Lung (tissue), 12 donors: ENCODE results near the gene CCNY. TPM values are rescaled to one million over a fixed set of nuclear protein-coding genes. Genes with fewer than 3 reads are reported as not detected.

Experiments used
- ATAC-seq: fragments of 200-7000 bp; cut with Tn5 transposase; one replicate; pipeline ENCODE4 v1.9.1; 2020; ENCODE audit warnings: moderate number of reproducible peaks; ENCODE audit not compliant: insufficient read depth, low FRiP score
- DNase-seq, 3 donors: peaks; one replicate each; pipeline ENCODE4 v3.0.0-alpha.2; 2013 to 2017
- H3K27ac ChIP-seq, 2 donors: one replicate each; pipeline ENCODE4 v1.5.1; 2013; ENCODE audit warnings: mild to moderate bottlenecking in 2 of 2, moderate library complexity in 2 of 2, control low read depth in 1 of 2, inconsistent platforms in 1 of 2, low read depth in 1 of 2, low read length in 1 of 2
- H3K27me3 ChIP-seq, 3 donors: one replicate each; pipeline ENCODE4 v1.5.1; 2013; ENCODE audit warnings: low read length in 2 of 3; ENCODE audit not compliant: control insufficient read depth in 3 of 3, insufficient read depth in 3 of 3
- H3K36me3 ChIP-seq, 4 donors: one replicate each; pipeline ENCODE4 v1.5.1; 2013; ENCODE audit warnings: low read length in 4 of 4, mild to moderate bottlenecking in 1 of 4, moderate library complexity in 1 of 4; ENCODE audit not compliant: control insufficient read depth in 4 of 4, insufficient read depth in 4 of 4
- H3K4me1 ChIP-seq, 5 donors: one replicate each; pipeline ENCODE4 v1.5.1; 2013; ENCODE audit warnings: low read length in 5 of 5, mild to moderate bottlenecking in 2 of 5, moderate library complexity in 1 of 5; ENCODE audit not compliant: control insufficient read depth in 5 of 5, insufficient read depth in 5 of 5
- H3K4me3 ChIP-seq: one replicate; pipeline ENCODE4 v1.5.1; 2013; ENCODE audit warnings: mild to moderate bottlenecking, control low read depth, moderate library complexity
- H3K9ac ChIP-seq, 2 donors: one replicate each; pipeline ENCODE4 v1.5.1; 2013; ENCODE audit warnings: low read length in 2 of 2, control low read depth in 1 of 2; ENCODE audit not compliant: insufficient read depth in 1 of 2
- H3K9me3 ChIP-seq, 4 donors: one replicate each; pipeline ENCODE4 v1.5.1; 2013; ENCODE audit warnings: low read length in 3 of 4, mild to moderate bottlenecking in 1 of 4, moderate library complexity in 1 of 4; ENCODE audit not compliant: control insufficient read depth in 4 of 4, insufficient read depth in 3 of 4
- WGBS, 2 donors: extraction: QIAGEN DNeasy Blood & Tissue Kit; methylation state at CpG; one replicate each; pipeline ENCODE4 v1.1.7; 2013; 5-methylcytosine and 5-hydroxymethylcytosine counted together
- polyA plus RNA-seq, 2 donors: library from polyadenylated mRNA; stranded (reverse); fragments of 200-250 nt; gene quantifications; one replicate each; pipeline ENCODE4 v1.2.1, GENCODE V29; 2013
- total RNA-seq, 2 donors: library from RNA; depleted of rRNA in 1 of 2; stranded (reverse); fragments of >200 nt in 1 of 2; gene quantifications; one replicate each; pipeline ENCODE4 v1.2.1, GENCODE V29; 2014 to 2021
- TF ChIP-seq, protein P1 (sequence below): IDR thresholded peaks from 2 replicates; pipeline ENCODE4 v1.5.1; 2012; ENCODE audit warnings: mild to moderate bottlenecking; ENCODE audit errors: control extremely low read depth, extremely low read depth
- donor health status: control.
- donor health status: control.
- donor health status: Bipolar disorder and iron deficiency.
- donor health status: healthy.
- donor health status: DM: yes; HTN: yes; CAD: no.

CCNY gene
- total and polyA plus RNA-seq, 4 donors = 26.6 to 63.0 (median 38.8) TPM

DNA sequence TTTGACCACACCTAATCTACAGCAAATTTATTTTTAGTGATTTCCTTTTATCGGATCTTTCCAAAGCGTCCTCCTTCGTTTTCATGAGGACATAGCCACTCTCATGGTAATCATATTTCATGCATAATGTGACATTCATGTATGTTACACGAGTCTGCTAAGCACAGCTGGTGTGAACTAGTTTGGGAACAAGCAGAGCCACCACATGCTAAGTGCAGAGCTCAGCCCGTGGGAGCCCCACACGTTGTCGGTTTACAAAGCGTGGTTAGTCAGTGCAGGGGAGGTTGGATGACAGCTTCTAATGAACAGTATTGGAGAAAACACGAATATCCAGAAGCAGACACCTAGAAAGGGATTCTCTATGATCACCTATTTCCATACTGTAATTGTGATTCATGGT, 190.4 kb downstream of the CCNY start:
- DNase-seq = no peak
- H3K4me3 ChIP-seq = no peak overlapping the region
- peaks cover under 1 to 12% (median 6%) of the 10 kb centered on the region in 4 donors for H3K36me3 ChIP-seq
- H3K9ac ChIP-seq = no peak overlapping the region
- no peak overlapping the region for H3K27ac ChIP-seq
- TF ChIP-seq, protein P1, sequence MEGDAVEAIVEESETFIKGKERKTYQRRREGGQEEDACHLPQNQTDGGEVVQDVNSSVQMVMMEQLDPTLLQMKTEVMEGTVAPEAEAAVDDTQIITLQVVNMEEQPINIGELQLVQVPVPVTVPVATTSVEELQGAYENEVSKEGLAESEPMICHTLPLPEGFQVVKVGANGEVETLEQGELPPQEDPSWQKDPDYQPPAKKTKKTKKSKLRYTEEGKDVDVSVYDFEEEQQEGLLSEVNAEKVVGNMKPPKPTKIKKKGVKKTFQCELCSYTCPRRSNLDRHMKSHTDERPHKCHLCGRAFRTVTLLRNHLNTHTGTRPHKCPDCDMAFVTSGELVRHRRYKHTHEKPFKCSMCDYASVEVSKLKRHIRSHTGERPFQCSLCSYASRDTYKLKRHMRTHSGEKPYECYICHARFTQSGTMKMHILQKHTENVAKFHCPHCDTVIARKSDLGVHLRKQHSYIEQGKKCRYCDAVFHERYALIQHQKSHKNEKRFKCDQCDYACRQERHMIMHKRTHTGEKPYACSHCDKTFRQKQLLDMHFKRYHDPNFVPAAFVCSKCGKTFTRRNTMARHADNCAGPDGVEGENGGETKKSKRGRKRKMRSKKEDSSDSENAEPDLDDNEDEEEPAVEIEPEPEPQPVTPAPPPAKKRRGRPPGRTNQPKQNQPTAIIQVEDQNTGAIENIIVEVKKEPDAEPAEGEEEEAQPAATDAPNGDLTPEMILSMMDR = no peak
- 79 to 81% methylated on average over 9 of the region's 9 CpGs for WGBS, 2 donors
- H3K27me3 ChIP-seq = no peaks in the 10 kb centered on the region
- no peak for ATAC-seq
- peaks cover 0 to 1% (median 0%) of the 10 kb centered on the region in 5 donors for H3K4me1 ChIP-seq
- H3K9me3 ChIP-seq = no peaks in the 10 kb centered on the region

DNA sequence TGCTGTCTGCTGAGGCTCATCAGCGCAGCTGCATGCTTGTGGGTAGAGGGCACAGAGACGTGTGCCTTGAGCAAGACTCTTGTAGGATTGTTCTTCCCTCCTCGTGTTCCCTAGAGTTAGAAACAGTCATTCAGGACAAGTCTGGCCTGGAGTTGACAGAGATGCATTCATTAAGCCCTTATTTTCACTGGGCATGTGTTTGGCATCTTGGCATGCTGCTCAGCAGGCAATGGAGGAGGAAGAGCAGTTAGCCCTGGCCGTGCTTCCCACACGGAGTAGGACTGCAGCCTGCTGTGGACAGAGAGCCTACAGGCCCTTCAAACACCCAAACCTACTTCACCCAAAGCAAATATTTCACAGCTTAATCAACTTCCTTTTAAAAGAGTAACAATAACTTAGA, 195.8 kb downstream of the CCNY start:
- Histone ChIP-seq H3K27ac (no peak overlapping the region), H3K9me3 (peaks cover 0 to 4% (median 1%) of the 10 kb centered on the region in 4 donors), H3K9ac (no peak overlapping the region), H3K36me3 (peaks cover 25 to 32% (median 31%) of the 10 kb centered on the region in 4 donors), H3K4me3 (no peak overlapping the region), H3K27me3 (no peaks in the 10 kb centered on the region), H3K4me1 (no peaks in the 10 kb centered on the region)
- WGBS, 2 donors = 91 to 94% methylated on average over 5 of the region's 5 CpGs
- DNase-seq (no peak), ATAC-seq (no peak)
- TF ChIP-seq, protein P1 = no peak

DNA sequence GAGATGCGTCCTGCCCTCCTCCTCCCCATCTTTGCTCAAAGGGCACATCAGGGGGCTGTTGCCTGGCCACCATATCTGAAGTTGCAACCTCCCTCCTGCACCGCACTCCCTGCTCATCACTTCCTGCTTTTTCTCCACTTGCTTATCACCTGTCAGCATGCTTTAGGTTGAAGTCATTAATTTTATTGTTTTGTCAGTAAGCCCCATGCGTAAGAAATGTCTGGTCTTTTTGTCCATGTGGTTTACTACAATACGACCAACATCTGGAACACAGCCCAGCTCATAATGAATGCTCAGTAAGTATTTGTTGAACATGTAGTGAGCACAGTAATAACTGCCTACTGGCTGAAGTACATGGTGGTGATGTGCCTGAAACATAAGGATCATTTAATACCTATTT, 197.3 kb downstream of the CCNY start:
- H3K36me3 ChIP-seq = peaks cover 25 to 32% (median 30%) of the 10 kb centered on the region in 4 donors
- H3K27ac ChIP-seq = no peak overlapping the region
- TF ChIP-seq, protein P1 = no peak
- WGBS, 2 donors = 83 to 92% methylated on average over 4 of the region's 4 CpGs
- no peaks in the 10 kb centered on the region for H3K4me1 ChIP-seq
- ATAC-seq = no peak
- H3K9me3 ChIP-seq = peaks cover 0 to 4% (median 1%) of the 10 kb centered on the region in 4 donors
- no peak overlapping the region for H3K4me3 ChIP-seq
- H3K27me3 ChIP-seq = no peaks in the 10 kb centered on the region
- peak in 1 of 3 donors; percentile 34 for DNase-seq
- H3K9ac ChIP-seq = no peak overlapping the region

DNA sequence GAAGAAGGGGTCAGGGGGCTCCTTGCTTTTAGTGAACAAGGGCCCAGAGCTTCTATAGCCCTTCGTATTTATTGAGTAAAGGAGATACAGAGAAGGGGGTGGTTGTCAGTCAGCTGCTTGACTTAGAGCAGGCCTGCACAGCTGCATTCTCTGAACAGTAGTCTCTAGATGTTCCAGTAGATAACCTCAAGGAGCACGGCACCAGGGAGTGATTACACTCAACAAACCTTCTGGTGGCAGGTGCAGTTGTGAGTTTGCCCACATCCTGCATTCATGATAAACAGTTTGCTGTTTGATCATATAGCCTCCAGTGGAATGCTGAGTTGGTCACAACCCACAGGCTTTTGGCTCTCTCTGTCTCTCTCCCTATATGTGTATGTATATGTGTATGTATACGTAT, 198.8 kb downstream of the CCNY start:
- 97 to 99% methylated on average over 3 of the region's 3 CpGs for WGBS, 2 donors
- no peak for DNase-seq
- TF ChIP-seq, protein P1 = no peak
- H3K9ac ChIP-seq = no peak overlapping the region
- no peak overlapping the region for H3K27ac ChIP-seq
- no peak for ATAC-seq
- no peak overlapping the region for H3K4me3 ChIP-seq
- H3K9me3 ChIP-seq = peaks cover 0 to 4% (median 1%) of the 10 kb centered on the region in 4 donors
- peaks cover 23 to 32% (median 29%) of the 10 kb centered on the region in 4 donors for H3K36me3 ChIP-seq
- H3K27me3 ChIP-seq = no peaks in the 10 kb centered on the region
- no peaks in the 10 kb centered on the region for H3K4me1 ChIP-seq
